K562 (cell line): ENCODE data around the gene PDE6B. TPM values are rescaled to one million over a fixed set of nuclear protein-coding genes. Genes with fewer than 3 reads are reported as not detected.

ENCODE experiments used
- ATAC-seq: fragments of 200-7000 bp; cut with Tn5 transposase; 3 replicates; pipeline ENCODE4 v1.9.1; 2020; ENCODE audit warnings: moderate library complexity
- BruUV-seq: library from RNA; stranded (reverse); fragments of 400-500 nt; replicated peaks from 2 replicates; lab custom pipeline; 2021; lab: Mats Ljungman, UMichigan
- CTCF ChIA-PET: fragments of 300-600 bp; formaldehyde crosslinking; extraction: SDS; loops from one replicate; lab custom pipeline; 2021; ENCODE audit warnings: low intra/inter-chr PET ratio; lab: Yijun Ruan, JAX
- POLR2A ChIA-PET: fragments of 300-600, 350-650 bp; sonication (Branson Sonifier 250); formaldehyde crosslinking; extraction: SDS; loops from one replicate; lab custom pipeline; 2021; ENCODE audit warnings: antibody characterized with exemption, inconsistent platforms; lab: Yijun Ruan, JAX
- DNase-seq, 4 experiments: peaks; one replicate each; pipeline versions ENCODE4 v3.0.0 to v3.0.0-alpha.2; 2011 to 2018; ENCODE audit warnings: low spot score in 3 of 4, mixed read lengths in 3 of 4; ENCODE audit errors: extremely low read depth in 1 of 4
- FAIRE-seq: peaks from 2 replicates; lab custom pipeline; 2011; peaks lifted over from hg19 to GRCh38; lab: Jason Lieb, UNC
- H2AFZ ChIP-seq: 2 replicates; pipeline ENCODE4 v1.6.0; 2011; ENCODE audit warnings: low read depth, low read length, control low read depth, inconsistent platforms
- H3K27ac ChIP-seq: fragments of 200-600 bp; 3 replicates; pipeline ENCODE4 v1.8.0; 2011; ENCODE audit warnings: low read depth, mild to moderate bottlenecking, control low read depth, inconsistent platforms, low read length, moderate library complexity, mixed read lengths; ENCODE audit errors: extremely low read depth
- H3K27me3 ChIP-seq, 2 experiments: fragments of 300-600 bp in 1 of 2; 2 replicates in 1 of 2; 3 replicates in 1 of 2; pipeline versions ENCODE4 v1.6.0 to v1.8.0; 2011; ENCODE audit warnings: inconsistent platforms in 2 of 2, low read length in 2 of 2, mild to moderate bottlenecking in 1 of 2, mixed read lengths in 1 of 2, moderate library complexity in 1 of 2; ENCODE audit not compliant: control insufficient read depth in 2 of 2, insufficient read depth in 2 of 2
- H3K36me3 ChIP-seq: fragments of 300-600 bp; 3 replicates; pipeline ENCODE4 v1.8.0; 2011; ENCODE audit warnings: mild to moderate bottlenecking, low read length, inconsistent platforms; ENCODE audit not compliant: control insufficient read depth, insufficient read depth
- H3K4me1 ChIP-seq, 2 experiments: fragments of 200-600 bp in 1 of 2; replicated peaks in 1 of 2; 2 replicates in 1 of 2; 3 replicates in 1 of 2; pipeline versions ENCODE4 v1.5.1 to v1.8.0; 2011; ENCODE audit warnings: inconsistent platforms in 2 of 2, low read length in 2 of 2, mild to moderate bottlenecking in 1 of 2, mixed read lengths in 1 of 2, moderate library complexity in 1 of 2; ENCODE audit not compliant: control insufficient read depth in 2 of 2, insufficient read depth in 2 of 2
- H3K4me2 ChIP-seq: 2 replicates; pipeline ENCODE4 v1.6.1; 2011; ENCODE audit warnings: low read length, control low read depth, inconsistent platforms, mixed read lengths; ENCODE audit not compliant: insufficient read depth
- H3K4me3 ChIP-seq: fragments of 200-600 bp; sonication (generic), shearing (Covaris generic); 2 replicates; pipeline ENCODE4 v1.5.1; 2016; ENCODE audit warnings: control low read depth, inconsistent platforms
- H3K79me2 ChIP-seq: fragments of 200-600 bp; 3 replicates; pipeline ENCODE4 v1.8.0; 2011; ENCODE audit warnings: low read length, inconsistent platforms; ENCODE audit not compliant: control insufficient read depth, insufficient read depth
- H3K9ac ChIP-seq, 2 experiments: 2 replicates each; pipeline versions ENCODE4 v1.6.0 to v1.6.1; 2011; ENCODE audit warnings: low read depth in 2 of 2, low read length in 2 of 2, control low read depth in 1 of 2, inconsistent platforms in 1 of 2, mild to moderate bottlenecking in 1 of 2, mixed read lengths in 1 of 2; ENCODE audit not compliant: insufficient read depth in 1 of 2
- H3K9me1 ChIP-seq: one replicate; pipeline ENCODE4 v1.6.0; 2011; ENCODE audit warnings: inconsistent platforms, mild to moderate bottlenecking, low read length, moderate library complexity; ENCODE audit not compliant: control insufficient read depth, insufficient read depth
- H3K9me3 ChIP-seq: replicated peaks from 2 replicates; pipeline ENCODE4 v1.5.1; 2011; ENCODE audit warnings: low read depth, low read length, inconsistent platforms; ENCODE audit not compliant: control insufficient read depth, insufficient read depth
- H4K20me1 ChIP-seq: replicated peaks from 2 replicates; pipeline ENCODE4 v1.6.1; 2011; ENCODE audit warnings: low read length, inconsistent platforms, mixed read lengths; ENCODE audit not compliant: control insufficient read depth, insufficient read depth
- C11orf30 ChIP-seq: fragments of 450-650 bp; IDR thresholded peaks from 2 replicates; pipeline ENCODE4 v1.6.1; 2016; ENCODE audit warnings: low read depth, mild to moderate bottlenecking
- CC2D1A ChIP-seq: fragments of 450-650 bp; IDR thresholded peaks from 2 replicates; pipeline ENCODE4 v1.6.1; 2017; ENCODE audit warnings: mild to moderate bottlenecking
- HMGN3 ChIP-seq: IDR thresholded peaks from 2 replicates; pipeline ENCODE4 v1.6.1; 2011; ENCODE audit warnings: borderline replicate concordance, low read depth, mild to moderate bottlenecking, mixed read lengths, low read length; ENCODE audit not compliant: insufficient read length; ENCODE audit errors: extremely low read depth
- KDM5B ChIP-seq: fragments of 200-600 bp; sonication (generic); IDR thresholded peaks from 2 replicates; pipeline ENCODE4 v1.6.1; 2012; ENCODE audit warnings: low read depth, mild to moderate bottlenecking, moderate library complexity, low read length, control low read depth, inconsistent platforms; ENCODE audit not compliant: insufficient replicate concordance
- POLR2G ChIP-seq: fragments of 200-400 bp; formaldehyde crosslinking; IDR thresholded peaks from 2 replicates; pipeline ENCODE4 v1.6.1; 2017; ENCODE audit warnings: low read depth, mild to moderate bottlenecking, antibody characterized with exemption, low read length, moderate library complexity
- TARDBP ChIP-seq: fragments of 450-650 bp; IDR thresholded peaks from 2 replicates; pipeline ENCODE4 v1.6.1; 2016
- WGBS: fragments of 100-300 bp; shearing (Covaris generic); methylation state at CpG from one replicate; pipeline ENCODE4 v1.1.6; 2016; ENCODE audit warnings: low coverage, mixed read lengths; ENCODE audit not compliant: insufficient coverage; ENCODE audit errors: missing lambda C conversion rate; 5-methylcytosine and 5-hydroxymethylcytosine counted together
- in situ Hi-C: fragments of 300-500 bp; cut with MboI; formaldehyde crosslinking; loops from 4 replicates; pipeline ENCODE4 v1.15.0; 2018; ENCODE audit warnings: inconsistent platforms, mixed read lengths
- intact Hi-C: fragments of 100-400 bp; cut with micrococcal nuclease; formaldehyde crosslinking; loops from 2 replicates; pipeline ENCODE4 v1.14.2; 2022
- polyA plus RNA-seq, 8 experiments: library from polyadenylated mRNA; depleted of rRNA in 4 of 8; stranded (reverse) in 5 of 8; unstranded in 3 of 8; fragments of >200 nt; fragmentation: Nextera tagmentation in 2 of 8; fragmentation: Illumina TruSeq in 1 of 8; extraction: Ambion mirVana in 2 of 8; extraction: Trizol in 1 of 8; gene quantifications; 2 replicates each; pipeline versions ENCODE4 v1.2.1 to v1.2.3, GENCODE V29; 2011 to 2014; ENCODE audit warnings: inconsistent platforms in 1 of 8, missing spikeins in 1 of 8
- total RNA-seq, 7 experiments: library from RNA; depleted of rRNA in 6 of 7; stranded (reverse); fragments of >200 nt in 6 of 7; fragmentation: Illumina TruSeq in 2 of 7; extraction: Trizol in 2 of 7; gene quantifications; 2 replicates each; pipeline versions ENCODE4 v1.2.1 to v1.2.3, GENCODE V29; 2011 to 2021; ENCODE audit warnings: low replicate concordance in 1 of 7
- TF ChIP-seq, protein P1 (sequence below): fragments of 450-650 bp; IDR thresholded peaks from 2 replicates; pipeline ENCODE4 v1.6.1; 2016; ENCODE audit warnings: mild to moderate bottlenecking
- TF ChIP-seq, protein P2 (sequence below), 2 experiments: fragments of 450-650 bp; conservative IDR thresholded peaks; 2 replicates each; pipeline ENCODE4 v1.6.1; 2017; ENCODE audit warnings: mild to moderate bottlenecking in 2 of 2, moderate library complexity in 2 of 2
- TF ChIP-seq, protein P3 (sequence below): fragments of 250-450 bp; sonication (Bioruptor Pico); IDR thresholded peaks from 2 replicates; pipeline ENCODE4 v1.5.0; 2020; ENCODE audit warnings: mild to moderate bottlenecking, borderline replicate concordance
- TF ChIP-seq, protein P4 (sequence below): fragments of 200-800 bp; sonication (Bioruptor generic); IDR thresholded peaks from 2 replicates; pipeline ENCODE4 v1.6.1; 2017; ENCODE audit warnings: missing genetic modification characterization, missing compliant biosample characterization
- TF ChIP-seq, protein P5 (sequence below), 3 experiments: fragments of 200-800 bp in 1 of 3; sonication (Bioruptor generic) in 1 of 3; sonication (generic) in 1 of 3; formaldehyde crosslinking in 1 of 3; IDR thresholded peaks; 2 replicates each; pipeline versions ENCODE4 v1.6.1 to v1.8.0; 2016 to 2022; ENCODE audit warnings: mild to moderate bottlenecking in 2 of 3, missing compliant biosample characterization in 2 of 3, missing genetic modification characterization in 2 of 3, missing genetic modification reagents in 1 of 3

Gene PDE6B
- total and polyA plus RNA-seq, 9 of the 15 experiments (the other 6 are each of a cell fraction or from before 2014, with no cell fraction given), result 0.04 TPM; not detected in 8

DNA sequence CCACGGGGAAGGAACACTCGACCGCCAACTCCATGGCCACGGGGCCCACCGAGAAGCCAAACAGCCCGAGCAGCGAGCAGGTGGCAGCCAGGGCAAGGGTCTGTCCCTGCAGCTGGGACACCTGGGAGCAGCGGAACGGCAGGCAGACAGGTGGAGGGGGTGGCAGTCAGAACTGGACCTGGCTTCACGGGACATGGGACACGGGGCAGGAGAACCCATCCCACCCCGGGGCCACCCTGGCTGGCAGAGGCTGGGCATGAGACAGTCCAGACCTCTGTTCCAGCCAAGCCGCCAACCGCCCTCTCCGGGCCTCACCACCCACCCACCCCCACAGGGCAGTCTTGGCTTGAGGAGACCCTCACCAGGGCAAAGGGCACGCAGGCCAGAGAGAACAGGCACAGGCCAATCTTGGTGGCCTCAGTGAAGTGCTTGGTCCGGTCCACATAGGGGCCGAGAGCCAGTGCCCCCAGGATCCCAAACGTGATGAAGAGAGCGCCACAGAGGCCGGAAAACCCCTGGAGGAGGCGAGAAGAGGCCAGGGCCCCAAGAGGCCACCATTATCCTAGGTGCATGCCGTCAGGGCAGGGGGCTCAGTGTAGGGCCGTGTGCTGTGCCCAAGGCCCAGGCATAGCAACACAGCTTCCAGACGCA, 58.0 kb downstream of the PDE6B start:
- Histone ChIP-seq H3K4me3 (no peak overlapping the region), H4K20me1 (0 out of 2 replicates have a peak, but pooled peaks cover 4% of the 10 kb centered on the region), H3K9me1 (no peaks in the 10 kb centered on the region), H3K4me2 (no peak overlapping the region), H3K36me3 (no peaks in the 10 kb centered on the region), H3K9ac (peak overlapping the region in 1 of 2 experiments; percentile 70; a peak in 1 of 4 replicates), H3K4me1 (peaks cover 25 to 94% of the 10 kb centered on the region in 2 experiments), H3K27me3 (no peaks in the 10 kb centered on the region), H2AFZ (no peak overlapping the region), H3K27ac (no peak overlapping the region), H3K79me2 (peaks cover 7% of the 10 kb centered on the region; the same call in 2 of the 3 replicates), H3K9me3 (no peaks in the 10 kb centered on the region)
- intact Hi-C loops (loop anchor here (5.0 to 10.0 kb wide), 3 partner anchors 51 to 301 kb away; partner anchors contain the start of gene IDUA), in situ Hi-C loops (no loop called here)
- FAIRE-seq, result no peak
- ChIA-PET POLR2A (interaction anchor here (0.5 to 0.7 kb wide), 4 partner anchors 9 to 439 kb away, joined by 3 to 4 read pairs (median 4); partner anchors contain the start of genes ATP5ME and MYL5), CTCF (no interaction called here)
- no peak for DNase-seq
- ATAC-seq, result no peak
- BruUV-seq, result no TSS peak
- WGBS, result 67% methylated on average over 24 of the region's 25 CpGs
- peak; percentile 40 for TF ChIP-seq POLR2G
- TF ChIP-seq KDM5B, result peak; percentile 5
- TF ChIP-seq, protein P1, sequence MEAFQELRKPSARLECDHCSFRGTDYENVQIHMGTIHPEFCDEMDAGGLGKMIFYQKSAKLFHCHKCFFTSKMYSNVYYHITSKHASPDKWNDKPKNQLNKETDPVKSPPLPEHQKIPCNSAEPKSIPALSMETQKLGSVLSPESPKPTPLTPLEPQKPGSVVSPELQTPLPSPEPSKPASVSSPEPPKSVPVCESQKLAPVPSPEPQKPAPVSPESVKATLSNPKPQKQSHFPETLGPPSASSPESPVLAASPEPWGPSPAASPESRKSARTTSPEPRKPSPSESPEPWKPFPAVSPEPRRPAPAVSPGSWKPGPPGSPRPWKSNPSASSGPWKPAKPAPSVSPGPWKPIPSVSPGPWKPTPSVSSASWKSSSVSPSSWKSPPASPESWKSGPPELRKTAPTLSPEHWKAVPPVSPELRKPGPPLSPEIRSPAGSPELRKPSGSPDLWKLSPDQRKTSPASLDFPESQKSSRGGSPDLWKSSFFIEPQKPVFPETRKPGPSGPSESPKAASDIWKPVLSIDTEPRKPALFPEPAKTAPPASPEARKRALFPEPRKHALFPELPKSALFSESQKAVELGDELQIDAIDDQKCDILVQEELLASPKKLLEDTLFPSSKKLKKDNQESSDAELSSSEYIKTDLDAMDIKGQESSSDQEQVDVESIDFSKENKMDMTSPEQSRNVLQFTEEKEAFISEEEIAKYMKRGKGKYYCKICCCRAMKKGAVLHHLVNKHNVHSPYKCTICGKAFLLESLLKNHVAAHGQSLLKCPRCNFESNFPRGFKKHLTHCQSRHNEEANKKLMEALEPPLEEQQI, result no peak
- TF ChIP-seq, protein P2, sequence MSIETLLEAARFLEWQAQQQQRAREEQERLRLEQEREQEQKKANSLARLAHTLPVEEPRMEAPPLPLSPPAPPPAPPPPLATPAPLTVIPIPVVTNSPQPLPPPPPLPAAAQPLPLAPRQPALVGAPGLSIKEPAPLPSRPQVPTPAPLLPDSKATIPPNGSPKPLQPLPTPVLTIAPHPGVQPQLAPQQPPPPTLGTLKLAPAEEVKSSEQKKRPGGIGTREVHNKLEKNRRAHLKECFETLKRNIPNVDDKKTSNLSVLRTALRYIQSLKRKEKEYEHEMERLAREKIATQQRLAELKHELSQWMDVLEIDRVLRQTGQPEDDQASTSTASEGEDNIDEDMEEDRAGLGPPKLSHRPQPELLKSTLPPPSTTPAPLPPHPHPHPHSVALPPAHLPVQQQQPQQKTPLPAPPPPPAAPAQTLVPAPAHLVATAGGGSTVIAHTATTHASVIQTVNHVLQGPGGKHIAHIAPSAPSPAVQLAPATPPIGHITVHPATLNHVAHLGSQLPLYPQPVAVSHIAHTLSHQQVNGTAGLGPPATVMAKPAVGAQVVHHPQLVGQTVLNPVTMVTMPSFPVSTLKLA (conservative IDR thresholded peaks at IDR 0.05), result no peak
- TF ChIP-seq, protein P3, sequence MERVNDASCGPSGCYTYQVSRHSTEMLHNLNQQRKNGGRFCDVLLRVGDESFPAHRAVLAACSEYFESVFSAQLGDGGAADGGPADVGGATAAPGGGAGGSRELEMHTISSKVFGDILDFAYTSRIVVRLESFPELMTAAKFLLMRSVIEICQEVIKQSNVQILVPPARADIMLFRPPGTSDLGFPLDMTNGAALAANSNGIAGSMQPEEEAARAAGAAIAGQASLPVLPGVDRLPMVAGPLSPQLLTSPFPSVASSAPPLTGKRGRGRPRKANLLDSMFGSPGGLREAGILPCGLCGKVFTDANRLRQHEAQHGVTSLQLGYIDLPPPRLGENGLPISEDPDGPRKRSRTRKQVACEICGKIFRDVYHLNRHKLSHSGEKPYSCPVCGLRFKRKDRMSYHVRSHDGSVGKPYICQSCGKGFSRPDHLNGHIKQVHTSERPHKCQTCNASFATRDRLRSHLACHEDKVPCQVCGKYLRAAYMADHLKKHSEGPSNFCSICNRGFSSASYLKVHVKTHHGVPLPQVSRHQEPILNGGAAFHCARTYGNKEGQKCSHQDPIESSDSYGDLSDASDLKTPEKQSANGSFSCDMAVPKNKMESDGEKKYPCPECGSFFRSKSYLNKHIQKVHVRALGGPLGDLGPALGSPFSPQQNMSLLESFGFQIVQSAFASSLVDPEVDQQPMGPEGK, result no peak
- no peak for TF ChIP-seq TARDBP
- no peak for TF ChIP-seq CC2D1A
- TF ChIP-seq, protein P4, sequence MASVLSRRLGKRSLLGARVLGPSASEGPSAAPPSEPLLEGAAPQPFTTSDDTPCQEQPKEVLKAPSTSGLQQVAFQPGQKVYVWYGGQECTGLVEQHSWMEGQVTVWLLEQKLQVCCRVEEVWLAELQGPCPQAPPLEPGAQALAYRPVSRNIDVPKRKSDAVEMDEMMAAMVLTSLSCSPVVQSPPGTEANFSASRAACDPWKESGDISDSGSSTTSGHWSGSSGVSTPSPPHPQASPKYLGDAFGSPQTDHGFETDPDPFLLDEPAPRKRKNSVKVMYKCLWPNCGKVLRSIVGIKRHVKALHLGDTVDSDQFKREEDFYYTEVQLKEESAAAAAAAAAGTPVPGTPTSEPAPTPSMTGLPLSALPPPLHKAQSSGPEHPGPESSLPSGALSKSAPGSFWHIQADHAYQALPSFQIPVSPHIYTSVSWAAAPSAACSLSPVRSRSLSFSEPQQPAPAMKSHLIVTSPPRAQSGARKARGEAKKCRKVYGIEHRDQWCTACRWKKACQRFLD (CRISPR knock-in tag), result no peak
- TF ChIP-seq, protein P5, sequence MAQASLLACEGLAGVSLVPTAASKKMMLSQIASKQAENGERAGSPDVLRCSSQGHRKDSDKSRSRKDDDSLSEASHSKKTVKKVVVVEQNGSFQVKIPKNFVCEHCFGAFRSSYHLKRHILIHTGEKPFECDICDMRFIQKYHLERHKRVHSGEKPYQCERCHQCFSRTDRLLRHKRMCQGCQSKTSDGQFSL (CRISPR knock-in tag; IDR thresholded peaks at IDR 0.05), result 0 out of 2 replicates have a peak, but pooled peaks have one; percentile 21
- TF ChIP-seq, protein P5 (tag; IDR thresholded peaks at IDR 0.05), result no peak
- TF ChIP-seq HMGN3, result peak; percentile 18
- TF ChIP-seq C11orf30, result no peak
